Measurements from ENCODE around the gene FRMD7. TPM values are rescaled to one million over a fixed set of nuclear protein-coding genes. Genes with fewer than 3 reads are reported as not detected.

Gene FRMD7
- total RNA-seq, 4 donors from 2014 or later = not detected

DNA sequence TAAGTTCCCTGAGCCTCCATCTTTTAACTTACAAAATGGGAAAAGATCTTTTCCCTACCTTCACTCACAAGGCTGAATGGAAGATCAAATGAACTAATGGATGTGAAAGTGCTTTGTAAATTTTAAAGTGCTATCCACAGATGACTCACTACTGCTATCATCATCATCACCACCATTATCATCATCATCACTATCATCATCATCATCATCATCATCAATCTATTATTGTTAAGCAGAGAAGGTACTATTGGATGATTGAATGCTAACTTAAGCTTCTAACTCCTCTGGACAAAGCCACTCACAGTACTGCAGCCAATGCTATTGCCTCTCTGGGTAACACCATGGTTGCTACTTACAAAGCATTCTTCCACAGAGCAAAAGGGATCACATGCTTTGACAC lies 1.9 kb downstream of the FRMD7 start:
- Histone ChIP-seq H3K9me3 (no peaks in the 10 kb centered on the region), H3K4me1 (no peaks in the 10 kb centered on the region), H3K36me3 (no peaks in the 10 kb centered on the region), H3K4me3 (no peak overlapping the region), H3K27me3 (peaks cover 0 to 8% of the 10 kb centered on the region in 2 donors), H3K27ac (no peak overlapping the region)
- TF ChIP-seq POLR2A (IDR thresholded peaks at IDR 0.05) = no peak
- no peak for TF ChIP-seq EP300 (IDR thresholded peaks at IDR 0.05)
- TF ChIP-seq, protein P1, sequence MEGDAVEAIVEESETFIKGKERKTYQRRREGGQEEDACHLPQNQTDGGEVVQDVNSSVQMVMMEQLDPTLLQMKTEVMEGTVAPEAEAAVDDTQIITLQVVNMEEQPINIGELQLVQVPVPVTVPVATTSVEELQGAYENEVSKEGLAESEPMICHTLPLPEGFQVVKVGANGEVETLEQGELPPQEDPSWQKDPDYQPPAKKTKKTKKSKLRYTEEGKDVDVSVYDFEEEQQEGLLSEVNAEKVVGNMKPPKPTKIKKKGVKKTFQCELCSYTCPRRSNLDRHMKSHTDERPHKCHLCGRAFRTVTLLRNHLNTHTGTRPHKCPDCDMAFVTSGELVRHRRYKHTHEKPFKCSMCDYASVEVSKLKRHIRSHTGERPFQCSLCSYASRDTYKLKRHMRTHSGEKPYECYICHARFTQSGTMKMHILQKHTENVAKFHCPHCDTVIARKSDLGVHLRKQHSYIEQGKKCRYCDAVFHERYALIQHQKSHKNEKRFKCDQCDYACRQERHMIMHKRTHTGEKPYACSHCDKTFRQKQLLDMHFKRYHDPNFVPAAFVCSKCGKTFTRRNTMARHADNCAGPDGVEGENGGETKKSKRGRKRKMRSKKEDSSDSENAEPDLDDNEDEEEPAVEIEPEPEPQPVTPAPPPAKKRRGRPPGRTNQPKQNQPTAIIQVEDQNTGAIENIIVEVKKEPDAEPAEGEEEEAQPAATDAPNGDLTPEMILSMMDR (IDR thresholded peaks at IDR 0.05) = no peak
- DNase-seq (ENCODE audit: low spot score in 2 of 2) = no peak

GRCh38 chrX:132120913-132121312 lies 6.9 kb downstream of the FRMD7 start:
- H3K27ac ChIP-seq = no peak overlapping the region
- H3K36me3 ChIP-seq = no peaks in the 10 kb centered on the region
- H3K9me3 ChIP-seq = no peaks in the 10 kb centered on the region
- H3K27me3 ChIP-seq = no peaks in the 10 kb centered on the region
- WGBS, 2 donors = 58 to 67% methylated on average over 3 to 4 of the region's 4 CpGs
- no peak for TF ChIP-seq EP300 (IDR thresholded peaks at IDR 0.05)
- TF ChIP-seq, protein P1 (IDR thresholded peaks at IDR 0.05) = no peak
- no peak overlapping the region for H3K4me3 ChIP-seq
- DNase-seq (ENCODE audit: low spot score in 2 of 2) = no peak
- no peaks in the 10 kb centered on the region for H3K4me1 ChIP-seq

DNA sequence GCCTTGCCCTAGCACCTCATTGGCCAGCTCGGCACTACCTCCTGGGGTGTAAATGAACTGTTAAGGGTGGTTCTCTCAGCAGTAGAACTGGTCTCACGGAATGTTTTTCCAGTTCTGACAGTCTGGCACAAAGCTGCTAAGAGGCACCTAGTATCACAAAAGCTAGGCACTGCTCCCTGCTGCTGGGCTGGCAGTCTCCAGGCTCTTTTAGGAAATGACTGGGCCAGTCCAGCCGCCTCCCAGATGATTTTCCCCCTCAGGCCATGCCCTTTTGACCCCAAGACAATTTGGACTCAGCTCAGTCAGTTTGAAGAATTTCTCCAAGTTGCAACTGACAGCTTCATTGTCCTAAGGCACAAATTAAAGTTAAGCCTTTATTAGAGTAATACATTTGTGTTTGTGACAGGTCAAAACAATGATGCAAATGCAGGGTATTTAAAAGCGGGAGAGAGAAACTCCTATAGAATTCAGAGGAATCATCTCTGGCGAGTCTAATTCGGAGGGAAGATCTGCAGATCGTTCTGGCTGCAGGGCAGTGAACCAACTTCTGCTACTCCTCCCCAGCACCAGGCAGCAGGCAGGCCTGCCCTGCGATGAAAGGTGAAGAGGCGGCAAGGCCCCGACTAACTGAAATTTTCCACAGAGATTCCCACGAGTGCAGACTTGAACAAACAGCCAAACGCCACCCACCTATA lies 7.9 kb downstream of the FRMD7 start:
- WGBS, 2 donors = 52 to 57% methylated on average over 11 to 12 of the region's 12 CpGs
- TF ChIP-seq EP300 (IDR thresholded peaks at IDR 0.05) (no peak), POLR2A (IDR thresholded peaks at IDR 0.05) (no peak)
- TF ChIP-seq, protein P1 (IDR thresholded peaks at IDR 0.05) = no peak
- Histone ChIP-seq H3K36me3 (no peaks in the 10 kb centered on the region), H3K4me1 (no peaks in the 10 kb centered on the region), H3K27ac (no peak overlapping the region), H3K27me3 (no peaks in the 10 kb centered on the region), H3K9me3 (no peaks in the 10 kb centered on the region), H3K4me3 (no peak overlapping the region)
- no peak for DNase-seq (ENCODE audit: low spot score in 2 of 2)

DNA sequence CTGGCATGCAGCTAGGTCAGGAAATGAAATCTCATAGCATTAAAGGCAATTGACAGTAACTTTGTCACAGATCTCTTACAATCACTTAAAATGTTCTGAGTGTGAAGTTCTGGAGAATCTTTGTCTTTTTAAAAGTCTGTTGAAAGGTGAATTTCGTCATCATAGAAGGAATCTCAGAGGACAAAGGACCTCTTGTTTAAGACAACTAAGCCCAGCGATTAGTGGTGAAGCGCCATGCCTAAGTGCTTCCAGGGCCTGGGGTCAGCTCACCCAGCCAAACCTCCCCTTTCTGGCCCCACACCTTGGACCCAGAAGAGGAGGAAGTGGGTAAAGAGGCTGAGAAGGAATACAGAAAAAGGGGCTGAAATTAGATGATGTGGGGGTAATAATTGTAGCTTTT lies 8.5 kb downstream of the FRMD7 start:
- Histone ChIP-seq H3K27ac (no peak overlapping the region), H3K36me3 (no peaks in the 10 kb centered on the region), H3K4me1 (no peaks in the 10 kb centered on the region), H3K9me3 (no peaks in the 10 kb centered on the region), H3K4me3 (no peak overlapping the region), H3K27me3 (no peaks in the 10 kb centered on the region)
- WGBS, 2 donors = 50 to 56% methylated on average over 1 to 3 of the region's 3 CpGs
- DNase-seq (ENCODE audit: low spot score in 2 of 2) = no peak
- no peak for TF ChIP-seq EP300 (IDR thresholded peaks at IDR 0.05)
- no peak for TF ChIP-seq POLR2A (IDR thresholded peaks at IDR 0.05)
- TF ChIP-seq, protein P1 (IDR thresholded peaks at IDR 0.05) = no peak

GRCh38 chrX:132118358-132118757 lies 9.5 kb downstream of the FRMD7 start:
- no peaks in the 10 kb centered on the region for H3K36me3 ChIP-seq
- DNase-seq (ENCODE audit: low spot score in 2 of 2) = no peak
- no peak overlapping the region for H3K4me3 ChIP-seq
- TF ChIP-seq EP300 (IDR thresholded peaks at IDR 0.05) = no peak
- TF ChIP-seq, protein P1 (IDR thresholded peaks at IDR 0.05) = no peak
- no peak for TF ChIP-seq POLR2A (IDR thresholded peaks at IDR 0.05)
- no peaks in the 10 kb centered on the region for H3K27me3 ChIP-seq
- 87 to 97% methylated on average over 3 to 4 of the region's 4 CpGs for WGBS, 2 donors
- H3K4me1 ChIP-seq = no peaks in the 10 kb centered on the region
- H3K27ac ChIP-seq = no peak overlapping the region
- H3K9me3 ChIP-seq = no peaks in the 10 kb centered on the region
